Measurements from ENCODE around the gene TRIM40.

The TRIM40 gene

GRCh38 chr6:30121446-30122366, 14.2 kb upstream of the TRIM40 start:
- intact Hi-C loops (cut with DNase I; ENCODE audit: low total_unique reads), result no loop called here

GRCh38 chr6:30122515-30122914, 13.4 kb upstream of the TRIM40 start:
- no peak for DNase-seq
- Histone ChIP-seq H3K4me1 (peaks cover 0 to 5% (median 2%) of the 10 kb centered on the region in 4 donors), H3K4me3 (no peak overlapping the region), H3K36me3 (no peaks in the 10 kb centered on the region), H3K27ac (no peak overlapping the region), H3K27me3 (peaks cover 0 to 38% of the 10 kb centered on the region in 2 donors), H3K9me3 (no peaks in the 10 kb centered on the region)
- intact Hi-C loops (cut with DNase I; ENCODE audit: low total_unique reads), result no loop called here
- TF ChIP-seq, protein P1, sequence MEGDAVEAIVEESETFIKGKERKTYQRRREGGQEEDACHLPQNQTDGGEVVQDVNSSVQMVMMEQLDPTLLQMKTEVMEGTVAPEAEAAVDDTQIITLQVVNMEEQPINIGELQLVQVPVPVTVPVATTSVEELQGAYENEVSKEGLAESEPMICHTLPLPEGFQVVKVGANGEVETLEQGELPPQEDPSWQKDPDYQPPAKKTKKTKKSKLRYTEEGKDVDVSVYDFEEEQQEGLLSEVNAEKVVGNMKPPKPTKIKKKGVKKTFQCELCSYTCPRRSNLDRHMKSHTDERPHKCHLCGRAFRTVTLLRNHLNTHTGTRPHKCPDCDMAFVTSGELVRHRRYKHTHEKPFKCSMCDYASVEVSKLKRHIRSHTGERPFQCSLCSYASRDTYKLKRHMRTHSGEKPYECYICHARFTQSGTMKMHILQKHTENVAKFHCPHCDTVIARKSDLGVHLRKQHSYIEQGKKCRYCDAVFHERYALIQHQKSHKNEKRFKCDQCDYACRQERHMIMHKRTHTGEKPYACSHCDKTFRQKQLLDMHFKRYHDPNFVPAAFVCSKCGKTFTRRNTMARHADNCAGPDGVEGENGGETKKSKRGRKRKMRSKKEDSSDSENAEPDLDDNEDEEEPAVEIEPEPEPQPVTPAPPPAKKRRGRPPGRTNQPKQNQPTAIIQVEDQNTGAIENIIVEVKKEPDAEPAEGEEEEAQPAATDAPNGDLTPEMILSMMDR (IDR thresholded peaks at IDR 0.05), result no peak

More at GRCh38 chr6:30121446-30122366, 14.2 kb upstream of the TRIM40 start:
- H3K9me3 ChIP-seq, result no peaks in the 10 kb centered on the region
- no peaks in the 10 kb centered on the region for H3K4me1 ChIP-seq
- H3K4me3 ChIP-seq, result no peak overlapping the region
- TF ChIP-seq, protein P1 (IDR thresholded peaks at IDR 0.05), result no peak
- H3K27ac ChIP-seq, result no peak overlapping the region
- H3K27me3 ChIP-seq, result peaks cover 0 to 34% of the 10 kb centered on the region in 2 donors
- H3K36me3 ChIP-seq, result no peaks in the 10 kb centered on the region
- no peak for DNase-seq

DNA sequence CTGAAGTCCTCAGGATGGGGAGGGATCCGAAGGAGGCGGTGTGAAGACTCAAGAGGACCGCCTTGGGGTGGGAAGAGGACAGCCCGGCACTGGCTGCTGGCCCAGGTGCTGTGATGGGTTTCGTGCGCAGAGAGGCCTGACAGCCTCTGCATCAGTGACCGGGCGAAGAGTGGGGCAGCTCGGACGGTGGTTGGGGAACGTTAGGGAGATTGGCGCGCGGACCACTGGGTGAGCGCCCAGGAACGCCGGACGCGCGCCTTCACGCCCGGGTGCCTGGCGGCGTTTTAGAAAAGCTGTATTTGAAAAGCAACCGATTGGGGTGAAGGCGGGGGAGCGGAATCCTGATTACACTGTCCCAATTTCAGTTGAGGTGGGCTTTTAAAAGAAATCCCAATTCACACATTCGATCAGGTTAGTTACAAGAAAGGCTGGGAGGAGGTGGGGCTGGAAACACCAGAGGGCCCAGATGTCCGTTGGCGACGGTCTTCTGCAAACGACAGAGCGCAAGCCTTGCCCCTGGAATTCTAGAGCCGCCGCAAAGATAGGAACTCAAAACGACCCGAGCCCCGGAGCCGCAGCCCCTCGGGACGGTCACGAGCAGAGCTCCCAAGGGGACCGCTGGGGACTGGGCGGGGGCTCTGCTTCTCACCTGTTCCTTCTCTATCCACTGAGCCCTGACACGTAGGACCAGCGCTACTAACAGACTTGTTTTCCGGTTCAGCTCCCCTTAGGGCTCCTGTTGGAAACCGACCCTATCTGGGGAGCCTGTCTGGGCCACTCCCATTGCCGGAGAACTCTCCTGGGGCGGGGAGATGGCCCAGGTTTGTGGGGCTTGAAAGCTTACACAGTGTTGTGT, 8.5 kb upstream of the TRIM40 start:
- Histone ChIP-seq H3K4me1 (peaks cover 0 to 15% (median 5%) of the 10 kb centered on the region in 4 donors), H3K36me3 (no peaks in the 10 kb centered on the region), H3K9me3 (no peaks in the 10 kb centered on the region), H3K4me3 (no peak overlapping the region), H3K27ac (no peak overlapping the region), H3K27me3 (peaks cover 0 to 74% of the 10 kb centered on the region in 2 donors)
- intact Hi-C loops (cut with DNase I; ENCODE audit: low total_unique reads), result no loop called here
- DNase-seq, result no peak
- TF ChIP-seq, protein P1 (IDR thresholded peaks at IDR 0.05), result no peak

GRCh38 chr6:30129265-30130178, 6.4 kb upstream of the TRIM40 start:
- Histone ChIP-seq H3K4me3 (no peak overlapping the region), H3K9me3 (no peaks in the 10 kb centered on the region), H3K36me3 (no peaks in the 10 kb centered on the region), H3K27me3 (peaks cover 0 to 70% of the 10 kb centered on the region in 2 donors), H3K4me1 (peaks cover 0 to 15% (median 5%) of the 10 kb centered on the region in 4 donors), H3K27ac (no peak overlapping the region)
- TF ChIP-seq, protein P1 (IDR thresholded peaks at IDR 0.05), result no peak
- intact Hi-C loops (cut with DNase I; ENCODE audit: low total_unique reads), result loop anchor here (2.0 kb wide), 1 partner anchor 497 kb away; the partner anchor contains the start of gene GABBR1
- DNase-seq, result no peak

Data from tibial artery (tissue), 4 donors.